ENCODE measurements around the gene TMCC3.

Gene TMCC3

GRCh38 chr12:94640134-94640928, 10.0 kb downstream of the TMCC3 start:
- H3K9ac ChIP-seq (ENCODE audit: low read depth, low read length) = no peak overlapping the region
- no peaks in the 10 kb centered on the region for H4K20me1 ChIP-seq (ENCODE audit: insufficient read depth, low read length)
- DNase-seq (peak; percentile 59), ATAC-seq (ENCODE audit: insufficient read depth, low read depth) (peak; percentile 89)
- no peak overlapping the region for H3K27ac ChIP-seq (ENCODE audit: low read length)
- H3K9me3 ChIP-seq (ENCODE audit: insufficient read depth, low read length, severe bottlenecking) = no peaks in the 10 kb centered on the region
- TF ChIP-seq EZH2 (IDR thresholded peaks at IDR 0.05; ENCODE audit: borderline replicate concordance, low read depth, low read length, severe bottlenecking) (no peak), CTCF (IDR thresholded peaks at IDR 0.05; ENCODE audit: borderline replicate concordance, extremely low read depth, low read length, poor library complexity, severe bottlenecking) (no peak)
- H3K79me2 ChIP-seq (ENCODE audit: insufficient read depth, low read length) = no peaks in the 10 kb centered on the region
- no peak overlapping the region for H3K4me3 ChIP-seq (ENCODE audit: low read depth in 1 of 2, low read length in 2 of 2)
- H3K4me2 ChIP-seq (ENCODE audit: insufficient read depth, low read length) = peak overlapping the region; percentile 17; the same call in 1 of the 2 replicates
- no peaks in the 10 kb centered on the region for H3K36me3 ChIP-seq (ENCODE audit: insufficient read depth, low read length)
- H3K4me1 ChIP-seq (ENCODE audit: insufficient read depth, low read length) = peaks cover 9% of the 10 kb centered on the region
- no peak overlapping the region for H2AFZ ChIP-seq (ENCODE audit: low read depth, low read length)
- peaks cover 20% of the 10 kb centered on the region for H3K27me3 ChIP-seq (ENCODE audit: insufficient read depth, low read length, poor library complexity)

- no peak overlapping the region for H2AFZ ChIP-seq (ENCODE audit: low read depth, low read length)
- H3K79me2 ChIP-seq (ENCODE audit: insufficient read depth, low read length) = no peaks in the 10 kb centered on the region
- H3K9ac ChIP-seq (ENCODE audit: low read depth, low read length) = no peak overlapping the region
- no peaks in the 10 kb centered on the region for H3K9me3 ChIP-seq (ENCODE audit: insufficient read depth, low read length, severe bottlenecking)
- no peak for ATAC-seq (ENCODE audit: insufficient read depth, low read depth)
- no peak for DNase-seq
- H3K27me3 ChIP-seq (ENCODE audit: insufficient read depth, low read length, poor library complexity) = peaks cover 4% of the 10 kb centered on the region
- H3K4me2 ChIP-seq (ENCODE audit: insufficient read depth, low read length) = no peak overlapping the region
- no peak overlapping the region for H3K4me3 ChIP-seq (ENCODE audit: low read depth in 1 of 2, low read length in 2 of 2)
- peaks cover 9% of the 10 kb centered on the region for H3K4me1 ChIP-seq (ENCODE audit: insufficient read depth, low read length)
- no peaks in the 10 kb centered on the region for H4K20me1 ChIP-seq (ENCODE audit: insufficient read depth, low read length)
- H3K36me3 ChIP-seq (ENCODE audit: insufficient read depth, low read length) = no peaks in the 10 kb centered on the region
- TF ChIP-seq CTCF (IDR thresholded peaks at IDR 0.05; ENCODE audit: borderline replicate concordance, extremely low read depth, low read length, poor library complexity, severe bottlenecking) (no peak), EZH2 (IDR thresholded peaks at IDR 0.05; ENCODE audit: borderline replicate concordance, low read depth, low read length, severe bottlenecking) (no peak)
- no peak overlapping the region for H3K27ac ChIP-seq (ENCODE audit: low read length)
Measured at GRCh38 chr12:94638521-94638920, 11.8 kb downstream of the TMCC3 start.

DNA sequence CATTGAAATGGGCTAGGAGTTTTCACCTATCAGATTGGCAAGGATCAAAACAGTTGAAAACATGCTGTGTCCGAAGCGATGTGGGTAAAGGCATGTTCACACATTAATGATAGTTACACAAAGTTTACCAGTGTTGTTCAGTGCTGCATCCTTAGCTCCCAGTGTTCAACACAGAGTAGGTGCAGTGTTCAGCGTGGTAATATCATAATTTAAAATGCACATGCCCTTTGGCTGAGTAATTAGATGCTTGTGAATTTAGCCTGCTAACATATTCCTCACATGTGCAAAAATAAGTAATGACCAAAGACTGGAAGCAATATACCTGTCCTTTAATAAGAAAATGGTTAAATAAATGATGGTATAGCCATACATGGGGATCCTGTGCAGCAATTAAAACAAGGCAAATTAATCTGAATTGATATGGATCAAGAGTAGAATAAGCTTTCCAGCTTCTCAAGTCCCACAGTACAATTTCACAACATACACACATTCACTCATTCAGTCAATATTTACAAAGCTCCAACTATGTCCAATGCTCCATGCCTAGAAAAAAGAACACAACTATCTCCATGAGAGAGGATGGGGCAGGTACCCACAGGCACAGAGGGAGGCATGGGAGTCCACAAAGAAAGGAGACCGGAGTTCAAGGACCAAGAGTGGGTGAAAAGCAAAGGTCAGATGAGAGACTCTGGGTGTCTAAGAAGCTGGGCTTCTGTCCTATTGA, 12.8 kb downstream of the TMCC3 start:
- Histone ChIP-seq H3K4me3 (ENCODE audit: low read depth in 1 of 2, low read length in 2 of 2) (no peak overlapping the region), H3K27me3 (ENCODE audit: insufficient read depth, low read length, poor library complexity) (peaks cover 1% of the 10 kb centered on the region), H3K9me3 (ENCODE audit: insufficient read depth, low read length, severe bottlenecking) (no peaks in the 10 kb centered on the region), H3K4me1 (ENCODE audit: insufficient read depth, low read length) (peaks cover 9% of the 10 kb centered on the region), H3K36me3 (ENCODE audit: insufficient read depth, low read length) (no peaks in the 10 kb centered on the region), H3K9ac (ENCODE audit: low read depth, low read length) (no peak overlapping the region), H2AFZ (ENCODE audit: low read depth, low read length) (no peak overlapping the region), H4K20me1 (ENCODE audit: insufficient read depth, low read length) (no peaks in the 10 kb centered on the region), H3K27ac (ENCODE audit: low read length) (no peak overlapping the region), H3K79me2 (ENCODE audit: insufficient read depth, low read length) (no peaks in the 10 kb centered on the region), H3K4me2 (ENCODE audit: insufficient read depth, low read length) (no peak overlapping the region)
- ATAC-seq (ENCODE audit: insufficient read depth, low read depth) (no peak), DNase-seq (no peak)
- TF ChIP-seq EZH2 (IDR thresholded peaks at IDR 0.05; ENCODE audit: borderline replicate concordance, low read depth, low read length, severe bottlenecking) (no peak), CTCF (IDR thresholded peaks at IDR 0.05; ENCODE audit: borderline replicate concordance, extremely low read depth, low read length, poor library complexity, severe bottlenecking) (no peak)
